NT2/D1 (cell line): ENCODE data around the gene ZNF618.

Experiments used
- DNase-seq: peaks from one replicate; pipeline ENCODE4 v3.0.0-alpha.2; 2011; ENCODE audit warnings: low read depth, low spot score
- H3K27me3 ChIP-seq: 2 replicates; pipeline ENCODE4 v1.6.0; 2011; ENCODE audit warnings: mild to moderate bottlenecking; ENCODE audit not compliant: insufficient read length, insufficient read depth
- H3K36me3 ChIP-seq: 2 replicates; pipeline ENCODE4 v1.6.1; 2011; ENCODE audit warnings: mild to moderate bottlenecking, low read length, mixed read lengths; ENCODE audit not compliant: insufficient read depth, insufficient read length
- H3K4me1 ChIP-seq: 2 replicates; pipeline ENCODE4 v1.5.1; 2011; ENCODE audit not compliant: insufficient read depth, insufficient read length
- H3K4me3 ChIP-seq: 2 replicates; pipeline ENCODE4 v1.5.1; 2011; ENCODE audit warnings: low read depth; ENCODE audit not compliant: insufficient read length
- H3K9ac ChIP-seq: 2 replicates; pipeline ENCODE4 v1.6.0; 2011; ENCODE audit warnings: low read depth; ENCODE audit not compliant: insufficient read length
- H3K9me3 ChIP-seq: 2 replicates; pipeline ENCODE4 v1.5.1; 2011; ENCODE audit warnings: mild to moderate bottlenecking, low read length; ENCODE audit not compliant: insufficient read depth
- SUZ12 ChIP-seq: IDR thresholded peaks from 2 replicates; pipeline ENCODE4 v1.6.1; 2011; ENCODE audit not compliant: insufficient read length, insufficient read depth; ENCODE audit errors: extremely low read depth
- YY1 ChIP-seq: IDR thresholded peaks from 2 replicates; pipeline ENCODE4 v1.6.1; 2011; ENCODE audit not compliant: insufficient read length, insufficient read depth
- ZNF274 ChIP-seq: IDR thresholded peaks from 2 replicates; pipeline ENCODE4 v1.6.1; 2011; ENCODE audit warnings: mild to moderate bottlenecking, low read depth, low read length

ZNF618 gene

GRCh38 chr9:113911850-113912557 lies 35.9 kb downstream of the ZNF618 start:
- Histone ChIP-seq H3K27me3 (no peaks in the 10 kb centered on the region), H3K4me1 (peaks cover 4% of the 10 kb centered on the region), H3K36me3 (no peaks in the 10 kb centered on the region), H3K9me3 (no peaks in the 10 kb centered on the region), H3K4me3 (no peak overlapping the region), H3K9ac (no peak overlapping the region)
- no peak for DNase-seq
- TF ChIP-seq YY1 (no peak), ZNF274 (no peak), SUZ12 (no peak)

GRCh38 chr9:113912816-113913215 lies 36.7 kb downstream of the ZNF618 start:
- Histone ChIP-seq H3K36me3 (no peaks in the 10 kb centered on the region), H3K9me3 (no peaks in the 10 kb centered on the region), H3K4me1 (peaks cover 4% of the 10 kb centered on the region), H3K4me3 (no peak overlapping the region), H3K27me3 (no peaks in the 10 kb centered on the region), H3K9ac (no peak overlapping the region)
- TF ChIP-seq SUZ12 = no peak
- no peak for TF ChIP-seq ZNF274
- no peak for TF ChIP-seq YY1
- no peak for DNase-seq

GRCh38 chr9:113913426-113914195 lies 37.5 kb downstream of the ZNF618 start:
- TF ChIP-seq SUZ12 (no peak), ZNF274 (no peak), YY1 (no peak)
- Histone ChIP-seq H3K36me3 (no peaks in the 10 kb centered on the region), H3K9ac (no peak overlapping the region), H3K4me3 (no peak overlapping the region), H3K9me3 (no peaks in the 10 kb centered on the region), H3K27me3 (no peaks in the 10 kb centered on the region), H3K4me1 (peaks cover 4% of the 10 kb centered on the region)
- no peak for DNase-seq

GRCh38 chr9:113914517-113914916 lies 38.4 kb downstream of the ZNF618 start:
- no peak overlapping the region for H3K4me3 ChIP-seq
- no peak overlapping the region for H3K9ac ChIP-seq
- H3K36me3 ChIP-seq = no peaks in the 10 kb centered on the region
- no peak for DNase-seq
- H3K4me1 ChIP-seq = peaks cover 4% of the 10 kb centered on the region
- no peaks in the 10 kb centered on the region for H3K9me3 ChIP-seq
- no peak for TF ChIP-seq ZNF274
- no peak for TF ChIP-seq YY1
- no peak for TF ChIP-seq SUZ12
- H3K27me3 ChIP-seq = no peaks in the 10 kb centered on the region

- TF ChIP-seq SUZ12 (no peak), YY1 (no peak), ZNF274 (no peak)
- Histone ChIP-seq H3K27me3 (no peaks in the 10 kb centered on the region), H3K36me3 (no peaks in the 10 kb centered on the region), H3K9ac (no peak overlapping the region), H3K9me3 (no peaks in the 10 kb centered on the region), H3K4me1 (peaks cover 4% of the 10 kb centered on the region), H3K4me3 (no peak overlapping the region)
- no peak for DNase-seq
Measured at GRCh38 chr9:113915817-113916434, 39.8 kb downstream of the ZNF618 start.

GRCh38 chr9:113916931-113917330 lies 40.8 kb downstream of the ZNF618 start:
- H3K4me3 ChIP-seq = no peak overlapping the region
- no peak for TF ChIP-seq ZNF274
- no peak for TF ChIP-seq YY1
- TF ChIP-seq SUZ12 = no peak
- peaks cover 2% of the 10 kb centered on the region for H3K4me1 ChIP-seq
- H3K9me3 ChIP-seq = no peaks in the 10 kb centered on the region
- H3K36me3 ChIP-seq = no peaks in the 10 kb centered on the region
- H3K27me3 ChIP-seq = no peaks in the 10 kb centered on the region
- H3K9ac ChIP-seq = no peak overlapping the region
- DNase-seq = no peak

- TF ChIP-seq YY1 = no peak
- no peak for TF ChIP-seq SUZ12
- TF ChIP-seq ZNF274 = no peak
- Histone ChIP-seq H3K9me3 (no peaks in the 10 kb centered on the region), H3K27me3 (no peaks in the 10 kb centered on the region), H3K36me3 (no peaks in the 10 kb centered on the region), H3K9ac (no peak overlapping the region), H3K4me3 (no peak overlapping the region), H3K4me1 (no peaks in the 10 kb centered on the region)
- no peak for DNase-seq
Measured at GRCh38 chr9:113918697-113919350, 42.7 kb downstream of the ZNF618 start.
